Measurements from ENCODE around the gene EML2.

DNA sequence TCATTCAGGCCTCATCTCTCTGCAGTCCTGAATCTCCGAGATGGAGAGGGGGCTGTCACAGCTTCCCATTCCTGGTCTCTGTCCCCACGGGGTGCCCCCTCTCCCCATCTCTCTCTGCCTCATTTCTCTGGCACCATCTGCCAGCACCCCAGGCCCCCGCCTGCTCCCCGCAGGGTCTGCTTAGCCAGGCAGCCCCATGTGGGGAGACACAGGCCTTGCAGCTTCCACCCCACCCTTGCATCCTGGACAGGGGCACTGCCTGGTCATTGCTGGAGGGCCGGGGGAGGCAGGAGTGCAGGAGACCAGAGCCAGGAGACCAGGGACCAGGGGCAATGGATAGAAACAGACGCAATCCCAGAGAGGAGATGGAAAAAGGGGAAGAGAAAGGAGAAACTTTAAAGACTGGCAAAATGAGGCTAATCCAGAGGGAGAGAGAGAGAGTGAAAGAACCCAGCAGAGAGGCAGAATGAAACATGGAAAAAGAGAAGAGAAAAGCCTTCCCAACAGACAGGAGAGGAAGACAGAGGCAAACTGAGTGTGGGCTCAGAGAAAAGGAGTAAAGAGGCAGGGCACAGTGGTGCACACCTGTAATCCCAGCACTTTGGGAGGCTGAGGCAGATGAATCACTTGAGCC is 20.0 kb upstream of the EML2 start:
- TF ChIP-seq, protein P1, sequence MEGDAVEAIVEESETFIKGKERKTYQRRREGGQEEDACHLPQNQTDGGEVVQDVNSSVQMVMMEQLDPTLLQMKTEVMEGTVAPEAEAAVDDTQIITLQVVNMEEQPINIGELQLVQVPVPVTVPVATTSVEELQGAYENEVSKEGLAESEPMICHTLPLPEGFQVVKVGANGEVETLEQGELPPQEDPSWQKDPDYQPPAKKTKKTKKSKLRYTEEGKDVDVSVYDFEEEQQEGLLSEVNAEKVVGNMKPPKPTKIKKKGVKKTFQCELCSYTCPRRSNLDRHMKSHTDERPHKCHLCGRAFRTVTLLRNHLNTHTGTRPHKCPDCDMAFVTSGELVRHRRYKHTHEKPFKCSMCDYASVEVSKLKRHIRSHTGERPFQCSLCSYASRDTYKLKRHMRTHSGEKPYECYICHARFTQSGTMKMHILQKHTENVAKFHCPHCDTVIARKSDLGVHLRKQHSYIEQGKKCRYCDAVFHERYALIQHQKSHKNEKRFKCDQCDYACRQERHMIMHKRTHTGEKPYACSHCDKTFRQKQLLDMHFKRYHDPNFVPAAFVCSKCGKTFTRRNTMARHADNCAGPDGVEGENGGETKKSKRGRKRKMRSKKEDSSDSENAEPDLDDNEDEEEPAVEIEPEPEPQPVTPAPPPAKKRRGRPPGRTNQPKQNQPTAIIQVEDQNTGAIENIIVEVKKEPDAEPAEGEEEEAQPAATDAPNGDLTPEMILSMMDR (IDR thresholded peaks at IDR 0.05; ENCODE audit: poor library complexity, severe bottlenecking), result no peak
- TF ChIP-seq TAF1 (IDR thresholded peaks at IDR 0.05; ENCODE audit: low read depth) (no peak), EZH2 (IDR thresholded peaks at IDR 0.05; ENCODE audit: borderline replicate concordance, insufficient read depth, low read length, poor library complexity, severe bottlenecking) (no peak), MXI1 (conservative IDR thresholded peaks at IDR 0.05; ENCODE audit: poor library complexity, severe bottlenecking) (no peak), POLR2AphosphoS5 (IDR thresholded peaks at IDR 0.05) (no peak), RAD21 (conservative IDR thresholded peaks at IDR 0.05) (no peak)

All from neural cell (in vitro differentiated cells).